Right renal cortex interstitium (tissue), 3 donors: ENCODE results near the gene SOX21. TPM values are rescaled to one million over a fixed set of nuclear protein-coding genes. Genes with fewer than 3 reads are reported as not detected.

Experiments
- DNase-seq, 3 donors: peaks; one replicate each; pipeline ENCODE4 v3.0.0-alpha.2; 2013; ENCODE audit warnings: low read depth in 3 of 3, low spot score in 2 of 3
- polyA plus RNA-seq, 3 donors: library from polyadenylated mRNA; unstranded; fragments of 120-200 nt; gene quantifications; one replicate each; pipeline ENCODE4 v1.2.1, GENCODE V29; 2013; ENCODE audit not compliant: insufficient read length in 3 of 3

SOX21 gene
- polyA plus RNA-seq, 3 donors, result 0.26 to 0.31 (median 0.30) TPM

- no peak for DNase-seq
Measured at GRCh38 chr13:94709001-94709834, 3.1 kb downstream of the SOX21 start.

- DNase-seq, result no peak
Measured at GRCh38 chr13:94708031-94708859, 4.1 kb downstream of the SOX21 start.

GRCh38 chr13:94707400-94708021, 4.8 kb downstream of the SOX21 start:
- no peak for DNase-seq

GRCh38 chr13:94706843-94707399, 5.4 kb downstream of the SOX21 start:
- DNase-seq, result no peak

- DNase-seq, result no peak
Measured at GRCh38 chr13:94706101-94706842, 6.1 kb downstream of the SOX21 start.

- no peak for DNase-seq
Measured at GRCh38 chr13:94705081-94706030, 7.0 kb downstream of the SOX21 start.

GRCh38 chr13:94704377-94705080, 7.8 kb downstream of the SOX21 start:
- DNase-seq, result no peak

- DNase-seq, result no peak
Measured at GRCh38 chr13:94703721-94704314, 8.5 kb downstream of the SOX21 start.

- DNase-seq, result no peak
Measured at GRCh38 chr13:94703271-94703670, 9.1 kb downstream of the SOX21 start.

- no peak for DNase-seq
Measured at GRCh38 chr13:94702181-94703041, 9.9 kb downstream of the SOX21 start.

GRCh38 chr13:94701313-94702180, 10.8 kb downstream of the SOX21 start:
- no peak for DNase-seq

GRCh38 chr13:94700536-94700935, 11.8 kb downstream of the SOX21 start:
- DNase-seq, result no peak

- no peak for DNase-seq
Measured at GRCh38 chr13:94700051-94700535, 12.3 kb downstream of the SOX21 start.

- no peak for DNase-seq
Measured at GRCh38 chr13:94696171-94696570, 16.2 kb downstream of the SOX21 start.

GRCh38 chr13:94692030-94692429, 20.3 kb downstream of the SOX21 start:
- DNase-seq, result no peak

GRCh38 chr13:94683409-94683808, 28.9 kb downstream of the SOX21 start:
- DNase-seq, result no peak
